ELR (cell line): ENCODE results near the gene FXYD7.
A peak's percentile ranks its signal among the peaks of the same experiment; 100 is the strongest.
"Not testable (repeated sequence)": the region's sequence is repeated elsewhere in the genome, so short reads cannot be mapped to it uniquely, and the experiment has no call there.

Experiments used
- DNase-seq: peaks from one replicate; pipeline ENCODE4 v3.0.0-alpha.2; 2015; ENCODE audit warnings: low read depth

Gene FXYD7, protein sequence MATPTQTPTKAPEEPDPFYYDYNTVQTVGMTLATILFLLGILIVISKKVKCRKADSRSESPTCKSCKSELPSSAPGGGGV

DNA sequence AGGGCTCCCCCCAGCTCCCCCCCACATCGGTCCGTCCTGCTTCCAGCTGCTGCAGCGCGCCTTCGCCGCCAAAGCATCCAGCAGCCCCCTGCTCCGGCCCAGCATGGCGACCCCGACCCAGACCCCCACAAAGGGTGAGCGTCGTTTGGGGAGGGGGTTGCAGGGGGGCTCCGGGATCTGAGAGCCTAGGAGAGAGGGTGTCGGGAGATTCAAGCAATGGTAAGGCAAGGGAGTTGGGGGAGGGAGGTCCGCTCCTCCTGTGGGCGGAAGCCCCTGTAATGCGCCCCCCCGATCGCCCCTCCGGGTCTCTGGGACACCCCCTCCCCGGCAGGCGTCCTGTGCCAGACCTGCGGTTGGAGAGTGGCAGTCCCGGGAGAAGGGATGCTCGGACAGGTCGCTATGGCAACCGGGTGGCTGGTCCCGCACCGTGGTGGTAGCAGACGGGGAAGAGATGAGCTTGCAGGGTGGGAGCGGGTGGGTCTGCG, at the start of gene FXYD7:
Gene FXYD7, plus strand, starts transcription at position 25 of the 485 bp plus-strand sequence. Its CDS starts 79 bp downstream, at position 104.
- no peak for DNase-seq

- no peak for DNase-seq
Measured at GRCh38 chr19:35093430-35093829, 49.6 kb upstream of the FXYD7 start.

DNA sequence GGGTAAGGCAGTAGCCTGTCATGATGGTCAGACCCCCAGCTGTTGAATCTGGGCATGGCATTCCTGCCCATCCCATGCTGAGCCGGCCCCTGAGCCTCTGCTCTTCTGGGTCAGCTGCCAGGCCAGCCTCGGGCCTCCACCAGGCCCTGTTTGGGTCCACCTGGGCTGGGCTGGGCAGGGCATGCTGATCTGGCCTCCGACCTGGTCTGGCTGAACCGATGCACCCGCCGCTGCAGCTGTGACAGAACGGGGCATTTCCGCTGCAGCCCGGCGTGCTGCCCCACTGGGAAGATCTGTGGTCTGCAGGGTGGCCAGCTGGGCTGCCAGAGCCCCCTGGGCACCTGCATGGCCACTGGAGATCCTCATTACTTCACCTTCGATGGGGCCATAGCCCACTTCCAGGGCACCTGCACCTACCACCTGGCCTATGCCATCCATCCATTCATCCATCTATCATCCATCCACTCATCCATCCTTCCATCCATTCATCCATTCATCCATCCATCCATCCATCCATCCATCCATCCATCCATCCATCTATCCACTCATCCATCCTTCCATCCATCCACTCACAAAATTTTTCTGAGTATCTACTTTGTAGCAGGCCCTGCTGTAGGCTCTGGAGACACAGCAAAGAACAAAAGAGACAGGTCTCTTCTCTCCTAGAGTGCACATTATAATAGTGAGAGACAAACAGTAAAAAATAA, 49.0 kb upstream of the FXYD7 start:
- no peak for DNase-seq

DNA sequence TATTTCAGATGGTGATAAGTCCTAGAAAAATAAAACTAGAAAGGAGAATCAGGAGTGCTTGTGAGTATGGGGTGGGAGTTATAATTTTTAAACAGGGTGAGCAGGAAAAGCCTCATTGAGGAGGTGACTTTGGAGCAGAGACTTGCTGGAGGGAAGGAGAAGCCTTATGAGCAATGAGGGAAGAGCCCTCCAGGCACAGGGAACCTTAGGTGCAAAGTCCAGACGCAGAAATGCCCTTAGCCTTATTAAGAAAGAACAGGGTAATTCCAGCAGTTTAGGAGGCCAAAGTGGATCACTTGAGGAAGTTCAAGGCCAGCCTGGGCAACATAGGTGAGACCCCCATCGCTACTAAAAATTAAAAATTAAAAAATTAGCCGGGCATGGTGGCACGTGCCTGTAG, 48.4 kb upstream of the FXYD7 start:
- DNase-seq, result no peak

GRCh38 chr19:35095667-35096368, 47.2 kb upstream of the FXYD7 start:
- no peak for DNase-seq

DNA sequence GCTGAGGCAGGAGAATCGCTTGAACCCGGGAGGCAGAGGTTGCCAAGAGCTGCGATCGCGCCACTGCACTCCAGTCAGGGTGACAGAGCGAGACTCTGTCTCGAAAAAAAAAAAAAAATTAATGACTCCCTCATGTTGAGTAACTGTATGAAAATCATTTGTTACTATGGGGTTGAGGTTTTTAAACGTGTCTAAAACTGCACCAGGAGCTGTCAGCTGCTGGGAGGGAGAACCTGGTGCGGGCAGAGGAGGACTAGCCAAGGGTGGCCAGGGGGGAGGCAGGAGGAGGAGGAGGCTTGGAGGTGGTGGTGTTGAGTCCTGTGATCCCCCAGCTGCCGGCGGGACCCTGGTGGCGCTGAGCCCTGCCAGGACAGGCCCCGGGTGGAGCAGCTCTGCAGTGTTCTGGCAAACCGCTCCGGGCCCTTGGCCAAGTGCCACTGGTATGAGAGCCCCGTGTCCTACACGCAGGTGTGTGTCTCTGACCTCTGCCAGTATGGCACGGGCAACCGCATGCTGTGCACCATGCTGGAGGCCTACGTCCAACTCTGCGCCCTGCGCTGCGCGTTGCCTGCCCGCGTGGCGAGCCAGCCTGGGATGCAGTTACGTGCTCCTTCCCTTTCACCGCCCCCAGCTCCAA, 44.5 kb upstream of the FXYD7 start:
- DNase-seq, result no peak

DNA sequence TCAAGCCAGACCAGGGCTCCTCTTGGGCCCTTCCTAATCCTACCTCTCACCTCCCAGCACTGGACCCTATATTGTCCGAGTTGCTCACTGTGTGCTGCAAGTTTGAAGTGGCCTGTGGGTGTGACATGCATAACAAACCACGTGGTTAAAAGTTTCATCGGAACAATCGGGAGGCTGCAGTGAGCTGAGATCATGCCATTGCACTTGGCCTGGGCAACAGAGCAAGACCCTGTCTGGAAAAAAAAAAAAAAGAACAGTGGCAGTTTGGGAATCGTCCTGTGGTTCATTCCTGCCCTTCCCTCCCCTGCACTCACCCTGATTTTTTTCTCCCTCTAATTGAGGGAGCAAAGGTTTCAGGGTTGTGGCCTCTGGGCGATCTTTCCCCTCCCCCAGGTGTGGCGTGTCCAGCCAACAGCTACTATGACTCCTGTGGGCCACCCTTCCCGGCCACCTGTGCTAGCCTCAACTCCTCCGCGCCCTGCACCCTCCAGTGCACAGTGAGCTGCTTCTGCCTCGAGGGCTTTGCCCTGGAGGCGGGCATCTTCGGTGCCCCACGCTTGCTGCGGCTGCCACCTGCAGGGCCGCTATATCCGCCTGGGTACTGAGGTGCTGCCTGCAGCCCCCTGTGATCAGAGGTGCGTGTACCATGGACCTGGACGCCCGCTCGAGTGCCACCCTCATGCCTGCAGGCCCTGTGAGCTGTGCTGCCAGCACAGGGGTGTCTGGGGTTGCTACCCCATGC, 43.7 kb upstream of the FXYD7 start:
- DNase-seq, result no peak

DNA sequence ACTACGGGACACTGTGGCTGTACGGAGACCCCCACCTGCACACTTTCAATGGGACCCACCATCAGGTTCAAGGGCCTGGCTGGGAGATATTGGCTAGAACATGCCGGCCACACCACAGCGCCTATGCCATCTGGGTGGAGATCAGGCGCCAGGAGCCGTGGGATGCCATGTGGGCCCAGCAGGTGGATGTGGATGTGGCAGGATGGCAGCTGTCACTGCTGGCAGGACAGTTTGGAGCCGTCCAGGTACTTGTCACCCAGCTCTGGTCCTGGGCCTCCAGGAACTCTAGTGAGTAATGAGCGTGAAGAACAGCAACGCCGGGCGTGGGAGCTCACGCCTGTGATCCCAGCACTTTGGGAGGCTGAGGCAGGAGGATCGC, 43.2 kb upstream of the FXYD7 start:
- DNase-seq, result no peak

DNA sequence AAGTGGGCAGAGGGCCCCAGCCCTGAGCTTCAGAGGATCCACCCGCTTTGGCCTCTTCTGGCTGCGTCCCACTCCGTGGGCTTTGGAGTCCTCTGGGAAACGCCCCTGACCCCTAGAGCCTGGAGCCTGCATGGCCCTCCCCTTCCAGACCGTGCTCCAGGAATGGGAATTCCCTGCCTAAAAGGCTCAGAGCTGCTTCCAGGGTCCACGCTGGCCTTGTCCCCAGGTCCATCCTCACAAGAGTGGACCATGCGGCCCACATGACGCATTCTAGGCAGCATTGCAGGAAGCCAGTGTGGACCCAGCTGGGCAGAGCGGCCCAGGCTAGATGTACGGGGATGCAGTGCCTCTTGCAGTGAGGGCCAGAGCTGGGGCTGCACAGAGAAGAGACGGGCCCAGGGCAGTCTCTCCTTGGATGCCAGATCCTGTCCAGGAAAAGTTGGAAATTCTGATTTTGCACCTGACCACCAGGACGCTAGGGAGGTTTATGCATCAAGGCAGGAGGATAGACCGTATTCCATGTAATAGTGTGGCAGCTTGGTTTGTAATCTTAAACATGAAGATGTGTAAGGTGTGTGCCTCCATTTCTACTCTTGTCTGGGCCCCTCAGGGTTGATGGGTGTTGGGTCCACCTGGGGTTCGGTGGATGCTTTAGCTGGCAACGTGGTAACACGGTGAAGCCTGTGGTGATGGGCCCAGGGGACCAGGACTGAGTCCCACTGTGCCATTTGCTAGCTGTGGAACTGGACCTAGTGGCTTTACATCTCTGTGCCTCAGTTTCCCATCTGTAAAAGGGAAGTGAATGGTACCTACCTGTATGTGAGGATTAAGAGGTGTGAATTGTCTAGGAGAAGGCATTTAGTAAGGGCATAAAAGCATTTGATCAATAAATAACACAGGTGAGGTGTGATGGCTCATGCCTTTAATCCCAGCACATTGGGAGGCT, 42.2 kb upstream of the FXYD7 start:
- DNase-seq, result peak; percentile 8

- DNase-seq, result not testable (repeated sequence)
Measured at GRCh38 chr19:35101949-35102348, 41.1 kb upstream of the FXYD7 start.

DNA sequence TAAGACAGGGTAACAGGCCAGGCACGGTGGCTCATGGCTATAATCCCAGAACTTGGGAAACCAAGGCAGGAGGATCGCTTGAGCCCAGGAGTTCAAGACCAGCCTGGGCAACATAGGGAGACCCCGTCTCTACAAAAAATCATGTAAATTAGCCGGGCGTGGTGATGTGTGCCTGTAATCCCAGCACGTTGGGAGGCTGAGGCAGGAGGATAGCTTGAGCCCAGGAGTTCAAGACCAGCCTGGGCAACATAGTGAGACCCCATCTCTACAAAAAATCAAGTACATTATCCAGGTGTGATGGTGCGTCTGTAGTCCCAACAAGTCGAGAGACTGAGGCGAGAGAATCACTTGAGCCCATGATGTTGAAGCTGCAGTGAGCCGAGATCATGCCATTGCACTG, 39.4 kb upstream of the FXYD7 start:
- not testable (repeated sequence) for DNase-seq

GRCh38 chr19:35104361-35104760, 38.7 kb upstream of the FXYD7 start:
- no peak for DNase-seq

DNA sequence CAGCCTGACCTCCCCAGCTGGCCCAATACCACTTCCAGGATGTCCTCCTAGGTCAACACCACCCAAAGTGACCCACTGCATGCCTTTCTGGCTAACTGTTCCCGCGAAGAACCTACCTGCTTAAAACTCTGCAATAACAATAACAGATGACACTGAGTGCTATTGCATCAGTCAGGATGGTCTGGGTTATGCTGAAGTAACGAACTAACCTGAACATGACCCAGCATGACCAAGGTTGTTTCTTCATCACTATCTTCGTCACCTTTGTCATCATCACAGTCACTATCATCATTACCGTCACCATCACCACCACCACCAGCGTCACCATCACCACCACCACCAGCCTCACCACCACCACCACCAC, 38.0 kb upstream of the FXYD7 start:
- no peak for DNase-seq

- DNase-seq, result no peak
Measured at GRCh38 chr19:35105411-35106290, 37.4 kb upstream of the FXYD7 start.

- DNase-seq, result no peak
Measured at GRCh38 chr19:35106291-35106583, 36.8 kb upstream of the FXYD7 start.

DNA sequence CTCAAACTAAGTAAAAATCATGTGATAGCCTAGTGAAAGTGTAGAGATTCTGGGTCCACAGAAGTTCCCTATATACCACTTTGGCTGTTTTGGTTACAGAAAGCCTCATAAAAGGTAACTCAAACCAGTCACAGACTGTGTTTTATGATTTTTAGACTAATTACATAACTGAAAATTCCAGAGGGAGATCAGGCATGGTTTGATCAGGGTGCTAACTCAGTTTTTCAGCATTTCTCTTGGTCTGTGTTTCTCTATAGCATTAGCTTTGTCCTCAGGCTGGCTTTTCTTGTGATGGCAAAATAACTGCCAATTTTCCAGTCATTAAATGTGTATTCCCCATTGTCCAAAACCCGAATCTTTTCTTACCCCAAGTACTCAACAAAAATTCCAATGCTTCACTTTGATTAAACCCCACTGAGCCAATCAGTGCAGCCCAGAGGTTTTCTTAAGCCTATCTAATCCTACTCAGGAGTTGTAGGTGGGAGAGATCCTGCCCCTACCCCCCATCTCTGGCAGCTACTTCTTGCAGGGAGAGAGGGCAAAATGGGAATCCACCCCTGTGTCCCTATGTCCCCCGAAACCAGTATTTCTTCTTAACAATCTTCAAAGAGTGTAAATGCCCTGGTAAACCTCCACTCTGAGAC, 36.0 kb upstream of the FXYD7 start:
- DNase-seq, result no peak

DNA sequence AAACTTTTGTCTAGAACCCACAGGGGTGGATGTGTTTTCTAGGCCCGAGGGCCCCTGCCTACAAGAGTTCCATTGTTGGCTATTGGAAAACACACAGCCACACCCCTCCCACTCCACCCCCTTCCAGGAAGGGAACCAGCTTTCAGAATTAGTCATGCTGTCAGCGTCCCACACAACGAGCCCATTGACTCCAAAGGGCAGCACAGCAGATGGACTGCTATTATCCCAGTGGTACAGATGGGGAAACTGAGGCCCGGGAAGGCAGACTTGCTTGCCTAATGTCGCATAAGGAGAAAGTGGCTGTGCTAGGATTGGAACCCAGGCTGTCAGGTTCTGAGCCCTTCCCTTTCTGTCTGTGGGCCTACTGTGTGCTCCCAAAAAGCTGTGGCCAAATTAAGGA, 35.5 kb upstream of the FXYD7 start:
- peak; percentile 43 for DNase-seq

GRCh38 chr19:35108730-35109129, 34.3 kb upstream of the FXYD7 start:
- DNase-seq, result no peak

GRCh38 chr19:35109395-35110112, 33.5 kb upstream of the FXYD7 start:
- no peak for DNase-seq
